ENCODE results near the gene ATP5IF1. TPM values are rescaled to one million over a fixed set of nuclear protein-coding genes. Genes with fewer than 3 reads are reported as not detected.

The ATP5IF1 gene
- total and polyA plus RNA-seq, 2 of the 13 experiments (the other 11 are each of a cell fraction or from before 2014, with no cell fraction given) = 97.7 to 131 TPM

DNA sequence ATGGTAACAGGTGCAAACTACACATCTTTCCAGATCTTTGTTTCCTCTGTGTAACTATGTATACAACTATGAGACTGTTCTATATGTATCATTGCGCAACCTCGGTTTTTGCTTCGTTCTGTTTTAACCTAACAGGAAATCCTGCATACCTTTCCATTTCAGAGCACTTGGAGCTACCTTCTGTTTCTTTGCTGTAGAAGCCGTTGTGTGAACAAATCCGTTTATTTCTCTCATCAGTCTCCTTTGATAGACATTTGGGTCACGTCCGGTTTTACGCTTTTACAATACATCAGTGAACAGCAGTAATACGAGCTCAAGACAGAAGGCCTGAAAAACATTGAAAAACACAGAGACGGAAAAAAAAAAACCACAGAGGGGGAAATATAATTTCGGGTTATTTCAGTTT, 10.5 kb downstream of the ATP5IF1 start (continued):
- TF ChIP-seq, protein P1, sequence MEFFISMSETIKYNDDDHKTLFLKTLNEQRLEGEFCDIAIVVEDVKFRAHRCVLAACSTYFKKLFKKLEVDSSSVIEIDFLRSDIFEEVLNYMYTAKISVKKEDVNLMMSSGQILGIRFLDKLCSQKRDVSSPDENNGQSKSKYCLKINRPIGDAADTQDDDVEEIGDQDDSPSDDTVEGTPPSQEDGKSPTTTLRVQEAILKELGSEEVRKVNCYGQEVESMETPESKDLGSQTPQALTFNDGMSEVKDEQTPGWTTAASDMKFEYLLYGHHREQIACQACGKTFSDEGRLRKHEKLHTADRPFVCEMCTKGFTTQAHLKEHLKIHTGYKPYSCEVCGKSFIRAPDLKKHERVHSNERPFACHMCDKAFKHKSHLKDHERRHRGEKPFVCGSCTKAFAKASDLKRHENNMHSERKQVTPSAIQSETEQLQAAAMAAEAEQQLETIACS (CRISPR knock-in tag; IDR thresholded peaks at IDR 0.05) = no peak
- peak; percentile 68 for TF ChIP-seq SOX5 (CRISPR knock-in tag; IDR thresholded peaks at IDR 0.05; ENCODE audit: borderline replicate concordance)
- TF ChIP-seq FOXA3 (CRISPR knock-in tag; IDR thresholded peaks at IDR 0.05) = peak; percentile 80
- TF ChIP-seq PHF5A (CRISPR knock-in tag; IDR thresholded peaks at IDR 0.05; ENCODE audit: low read depth, unreplicated experiment) = no peak
- peak; percentile 36; the same call in 1 of the 2 replicates for TF ChIP-seq CREM (IDR thresholded peaks at IDR 0.05)
- TF ChIP-seq CREM (CRISPR knock-in tag; IDR thresholded peaks at IDR 0.05) = no peak
- TF ChIP-seq ERF (CRISPR knock-in tag; IDR thresholded peaks at IDR 0.05) = peak; percentile 26; the same call in 1 of the 2 replicates
- TF ChIP-seq ZNF775 (CRISPR knock-in tag; IDR thresholded peaks at IDR 0.05; ENCODE audit: borderline replicate concordance) = 0 out of 2 replicates have a peak, but pooled peaks have one; percentile 31
- TF ChIP-seq YEATS2 (CRISPR knock-in tag; IDR thresholded peaks at IDR 0.05; ENCODE audit: borderline replicate concordance) = peak; percentile 16; the same call in 1 of the 2 replicates
- TF ChIP-seq ZKSCAN8 (CRISPR knock-in tag; IDR thresholded peaks at IDR 0.05; ENCODE audit: borderline replicate concordance) = peak; percentile 75; the same call in 1 of the 2 replicates
- TF ChIP-seq, protein P2, sequence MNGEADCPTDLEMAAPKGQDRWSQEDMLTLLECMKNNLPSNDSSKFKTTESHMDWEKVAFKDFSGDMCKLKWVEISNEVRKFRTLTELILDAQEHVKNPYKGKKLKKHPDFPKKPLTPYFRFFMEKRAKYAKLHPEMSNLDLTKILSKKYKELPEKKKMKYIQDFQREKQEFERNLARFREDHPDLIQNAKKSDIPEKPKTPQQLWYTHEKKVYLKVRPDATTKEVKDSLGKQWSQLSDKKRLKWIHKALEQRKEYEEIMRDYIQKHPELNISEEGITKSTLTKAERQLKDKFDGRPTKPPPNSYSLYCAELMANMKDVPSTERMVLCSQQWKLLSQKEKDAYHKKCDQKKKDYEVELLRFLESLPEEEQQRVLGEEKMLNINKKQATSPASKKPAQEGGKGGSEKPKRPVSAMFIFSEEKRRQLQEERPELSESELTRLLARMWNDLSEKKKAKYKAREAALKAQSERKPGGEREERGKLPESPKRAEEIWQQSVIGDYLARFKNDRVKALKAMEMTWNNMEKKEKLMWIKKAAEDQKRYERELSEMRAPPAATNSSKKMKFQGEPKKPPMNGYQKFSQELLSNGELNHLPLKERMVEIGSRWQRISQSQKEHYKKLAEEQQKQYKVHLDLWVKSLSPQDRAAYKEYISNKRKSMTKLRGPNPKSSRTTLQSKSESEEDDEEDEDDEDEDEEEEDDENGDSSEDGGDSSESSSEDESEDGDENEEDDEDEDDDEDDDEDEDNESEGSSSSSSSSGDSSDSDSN (CRISPR knock-in tag; IDR thresholded peaks at IDR 0.05) = no peak
- peak; percentile 93; the same call in 1 of the 2 replicates for TF ChIP-seq ZBTB20 (CRISPR knock-in tag; IDR thresholded peaks at IDR 0.05; ENCODE audit: borderline replicate concordance, low read depth)
- peak; percentile 60 for TF ChIP-seq NCOA2 (CRISPR knock-in tag; IDR thresholded peaks at IDR 0.05)
- 0 out of 2 replicates have a peak, but pooled peaks have one; percentile 3 for TF ChIP-seq ZNF772 (CRISPR knock-in tag; IDR thresholded peaks at IDR 0.05)
- TF ChIP-seq KLF16 (CRISPR knock-in tag; IDR thresholded peaks at IDR 0.05) = peak in 1 of 2 experiments; percentile 72; a peak in 1 of 4 replicates
- TF ChIP-seq MZF1 (CRISPR knock-in tag; IDR thresholded peaks at IDR 0.05; ENCODE audit: borderline replicate concordance) = no peak
- TF ChIP-seq, protein P3, sequence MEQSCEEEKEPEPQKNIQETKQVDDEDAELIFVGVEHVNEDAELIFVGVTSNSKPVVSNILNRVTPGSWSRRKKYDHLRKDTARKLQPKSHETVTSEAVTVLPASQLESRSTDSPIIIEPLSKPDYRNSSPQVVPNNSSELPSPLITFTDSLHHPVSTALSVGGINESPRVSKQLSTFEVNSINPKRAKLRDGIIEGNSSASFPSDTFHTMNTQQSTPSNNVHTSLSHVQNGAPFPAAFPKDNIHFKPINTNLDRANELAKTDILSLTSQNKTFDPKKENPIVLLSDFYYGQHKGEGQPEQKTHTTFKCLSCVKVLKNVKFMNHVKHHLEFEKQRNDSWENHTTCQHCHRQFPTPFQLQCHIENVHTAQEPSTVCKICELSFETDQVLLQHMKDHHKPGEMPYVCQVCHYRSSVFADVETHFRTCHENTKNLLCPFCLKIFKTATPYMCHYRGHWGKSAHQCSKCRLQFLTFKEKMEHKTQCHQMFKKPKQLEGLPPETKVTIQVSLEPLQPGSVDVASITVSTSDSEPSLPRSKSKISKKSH (CRISPR knock-in tag; IDR thresholded peaks at IDR 0.05; ENCODE audit: borderline replicate concordance) = no peak
- TF ChIP-seq MYNN (CRISPR knock-in tag; IDR thresholded peaks at IDR 0.05; ENCODE audit: low read depth) = no peak
- TF ChIP-seq, protein P4, sequence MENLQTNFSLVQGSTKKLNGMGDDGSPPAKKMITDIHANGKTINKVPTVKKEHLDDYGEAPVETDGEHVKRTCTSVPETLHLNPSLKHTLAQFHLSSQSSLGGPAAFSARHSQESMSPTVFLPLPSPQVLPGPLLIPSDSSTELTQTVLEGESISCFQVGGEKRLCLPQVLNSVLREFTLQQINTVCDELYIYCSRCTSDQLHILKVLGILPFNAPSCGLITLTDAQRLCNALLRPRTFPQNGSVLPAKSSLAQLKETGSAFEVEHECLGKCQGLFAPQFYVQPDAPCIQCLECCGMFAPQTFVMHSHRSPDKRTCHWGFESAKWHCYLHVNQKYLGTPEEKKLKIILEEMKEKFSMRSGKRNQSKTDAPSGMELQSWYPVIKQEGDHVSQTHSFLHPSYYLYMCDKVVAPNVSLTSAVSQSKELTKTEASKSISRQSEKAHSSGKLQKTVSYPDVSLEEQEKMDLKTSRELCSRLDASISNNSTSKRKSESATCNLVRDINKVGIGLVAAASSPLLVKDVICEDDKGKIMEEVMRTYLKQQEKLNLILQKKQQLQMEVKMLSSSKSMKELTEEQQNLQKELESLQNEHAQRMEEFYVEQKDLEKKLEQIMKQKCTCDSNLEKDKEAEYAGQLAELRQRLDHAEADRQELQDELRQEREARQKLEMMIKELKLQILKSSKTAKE (CRISPR knock-in tag; IDR thresholded peaks at IDR 0.05; ENCODE audit: borderline replicate concordance) = no peak
- TF ChIP-seq, protein P5, sequence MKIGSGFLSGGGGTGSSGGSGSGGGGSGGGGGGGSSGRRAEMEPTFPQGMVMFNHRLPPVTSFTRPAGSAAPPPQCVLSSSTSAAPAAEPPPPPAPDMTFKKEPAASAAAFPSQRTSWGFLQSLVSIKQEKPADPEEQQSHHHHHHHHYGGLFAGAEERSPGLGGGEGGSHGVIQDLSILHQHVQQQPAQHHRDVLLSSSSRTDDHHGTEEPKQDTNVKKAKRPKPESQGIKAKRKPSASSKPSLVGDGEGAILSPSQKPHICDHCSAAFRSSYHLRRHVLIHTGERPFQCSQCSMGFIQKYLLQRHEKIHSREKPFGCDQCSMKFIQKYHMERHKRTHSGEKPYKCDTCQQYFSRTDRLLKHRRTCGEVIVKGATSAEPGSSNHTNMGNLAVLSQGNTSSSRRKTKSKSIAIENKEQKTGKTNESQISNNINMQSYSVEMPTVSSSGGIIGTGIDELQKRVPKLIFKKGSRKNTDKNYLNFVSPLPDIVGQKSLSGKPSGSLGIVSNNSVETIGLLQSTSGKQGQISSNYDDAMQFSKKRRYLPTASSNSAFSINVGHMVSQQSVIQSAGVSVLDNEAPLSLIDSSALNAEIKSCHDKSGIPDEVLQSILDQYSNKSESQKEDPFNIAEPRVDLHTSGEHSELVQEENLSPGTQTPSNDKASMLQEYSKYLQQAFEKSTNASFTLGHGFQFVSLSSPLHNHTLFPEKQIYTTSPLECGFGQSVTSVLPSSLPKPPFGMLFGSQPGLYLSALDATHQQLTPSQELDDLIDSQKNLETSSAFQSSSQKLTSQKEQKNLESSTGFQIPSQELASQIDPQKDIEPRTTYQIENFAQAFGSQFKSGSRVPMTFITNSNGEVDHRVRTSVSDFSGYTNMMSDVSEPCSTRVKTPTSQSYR (CRISPR knock-in tag; IDR thresholded peaks at IDR 0.05; ENCODE audit: borderline replicate concordance) = 0 out of 2 replicates have a peak, but pooled peaks have one; percentile 18

All from HepG2 (cell line).